ENCODE results near the gene TSPAN2. TPM values are rescaled to one million over a fixed set of nuclear protein-coding genes. Genes with fewer than 3 reads are reported as not detected.

TSPAN2 gene
- total RNA-seq, 2 experiments from 2014 or later = 0.42 to 1.2 TPM

DNA sequence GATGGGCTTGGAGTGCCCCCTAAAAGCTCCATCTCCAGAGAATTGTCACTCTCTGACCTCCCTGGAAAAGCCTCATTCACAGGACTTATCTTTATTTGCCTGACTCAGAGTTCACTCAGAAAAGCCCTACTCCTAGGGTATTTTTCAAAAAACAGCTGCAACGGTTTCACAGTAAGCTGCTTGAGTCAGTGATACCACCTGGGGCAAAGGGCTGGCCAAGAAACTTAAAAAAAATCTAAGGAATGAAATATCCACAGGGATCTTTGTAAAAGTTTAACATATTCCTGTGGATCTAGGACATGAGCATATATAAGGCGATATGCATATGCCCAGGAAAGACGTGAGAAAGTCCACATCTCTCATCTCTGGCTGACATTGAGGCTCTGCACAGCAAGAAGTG lies 33.8 kb upstream of the TSPAN2 start:
- no peak for DNase-seq
- H3K4me3 Mint-ChIP-seq = no peak overlapping the region
- H3K27me3 Mint-ChIP-seq = peaks cover 10% of the 10 kb centered on the region
- no peaks in the 10 kb centered on the region for H3K36me3 Mint-ChIP-seq
- ATAC-seq (ENCODE audit: low read depth) = no peak
- H3K27ac Mint-ChIP-seq = no peak overlapping the region
- peaks cover 11% of the 10 kb centered on the region for H3K9me3 Mint-ChIP-seq
- POLR2A ChIA-PET = no interaction called here
- H3K4me1 Mint-ChIP-seq = no peaks in the 10 kb centered on the region

DNA sequence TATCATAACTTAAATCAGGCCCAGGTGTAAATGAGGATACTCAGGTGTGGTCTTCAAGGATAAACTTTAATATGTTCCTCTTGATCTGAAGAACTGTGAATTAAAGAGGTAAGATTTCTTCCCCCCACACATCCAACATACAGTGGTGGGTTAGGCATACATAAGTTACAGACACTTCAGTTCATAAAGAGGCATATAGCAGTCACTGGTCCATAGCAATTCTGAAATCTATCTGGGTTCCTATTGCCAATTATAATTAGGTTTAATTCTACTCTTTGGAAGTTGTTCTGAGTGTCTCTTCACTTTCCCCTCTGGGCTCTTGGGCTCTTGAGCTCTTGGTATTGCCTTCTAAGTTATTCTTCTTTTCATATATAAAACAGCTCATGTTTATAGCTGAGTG lies 32.5 kb upstream of the TSPAN2 start:
- no peaks in the 10 kb centered on the region for H3K4me1 Mint-ChIP-seq
- H3K36me3 Mint-ChIP-seq = no peaks in the 10 kb centered on the region
- POLR2A ChIA-PET = no interaction called here
- H3K9me3 Mint-ChIP-seq = peaks cover 11% of the 10 kb centered on the region
- ATAC-seq (ENCODE audit: low read depth) (no peak), DNase-seq (no peak)
- H3K4me3 Mint-ChIP-seq = no peak overlapping the region
- no peak overlapping the region for H3K27ac Mint-ChIP-seq
- H3K27me3 Mint-ChIP-seq = peaks cover 13% of the 10 kb centered on the region

DNA sequence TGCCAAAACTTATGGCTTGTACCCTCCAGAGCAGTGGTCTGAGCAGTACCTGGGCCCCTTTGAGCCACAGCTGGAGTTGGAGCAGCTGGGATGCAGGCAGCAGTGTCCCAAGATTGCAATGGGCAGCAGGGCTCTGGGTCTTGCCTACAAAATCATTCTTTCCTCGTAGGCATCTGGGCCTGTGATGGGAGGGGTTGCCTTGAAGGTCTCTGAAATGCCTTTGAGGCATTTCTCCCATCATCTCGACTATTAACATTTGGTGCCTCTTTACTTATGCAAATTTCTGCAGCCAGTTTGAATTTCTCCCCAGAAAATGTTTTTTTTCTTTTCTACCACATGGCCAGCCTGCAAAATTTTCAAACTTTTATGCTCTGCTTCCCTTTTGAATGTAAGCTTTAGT lies 31.0 kb upstream of the TSPAN2 start:
- Mint-ChIP-seq H3K4me1 (no peaks in the 10 kb centered on the region), H3K9me3 (peaks cover 11% of the 10 kb centered on the region), H3K27ac (no peak overlapping the region), H3K27me3 (peaks cover 9% of the 10 kb centered on the region), H3K4me3 (no peak overlapping the region), H3K36me3 (no peaks in the 10 kb centered on the region)
- POLR2A ChIA-PET = no interaction called here
- DNase-seq (no peak), ATAC-seq (ENCODE audit: low read depth) (no peak)

DNA sequence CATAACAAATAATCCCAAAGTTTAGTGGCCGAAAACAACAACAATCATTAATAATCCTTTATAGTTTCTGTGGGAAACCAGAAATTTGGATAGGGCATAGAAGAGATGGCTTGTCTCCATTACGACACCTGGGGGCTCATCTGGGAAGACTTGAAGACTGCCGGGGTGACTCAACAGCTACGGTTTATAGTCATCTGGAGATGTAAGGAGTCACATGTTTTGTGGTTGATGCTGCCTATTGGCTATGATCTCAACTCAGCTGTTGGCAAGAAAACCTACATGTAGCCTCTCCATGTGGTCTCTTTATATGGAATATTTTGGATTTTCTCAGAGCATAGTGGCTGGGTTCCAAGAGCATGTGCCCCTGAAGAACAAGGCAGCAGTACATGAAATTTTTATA lies 29.3 kb upstream of the TSPAN2 start:
- POLR2A ChIA-PET = no interaction called here
- no peak for ATAC-seq (ENCODE audit: low read depth)
- Mint-ChIP-seq H3K9me3 (peaks cover 9% of the 10 kb centered on the region), H3K27me3 (peaks cover 5% of the 10 kb centered on the region), H3K4me3 (no peak overlapping the region), H3K27ac (no peak overlapping the region), H3K4me1 (no peaks in the 10 kb centered on the region), H3K36me3 (no peaks in the 10 kb centered on the region)
- no peak for DNase-seq

DNA sequence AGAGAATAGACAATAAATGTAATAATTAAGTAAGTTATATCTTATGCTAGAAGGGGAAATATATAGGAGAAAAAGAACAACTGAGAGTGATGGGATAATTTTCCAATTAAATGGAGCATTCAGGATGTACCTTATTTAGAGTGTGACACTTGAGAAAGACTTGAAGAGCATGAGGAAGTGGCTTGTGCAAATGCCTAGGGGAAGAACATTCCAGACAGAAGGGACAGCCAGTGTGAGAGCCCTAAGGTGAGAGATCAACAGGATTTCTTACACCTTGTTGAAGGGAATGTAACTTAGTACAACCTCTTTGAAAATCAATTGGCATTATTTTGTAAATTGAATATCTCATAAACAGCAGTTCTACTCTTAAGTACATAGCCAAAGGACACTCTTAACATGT lies 28.8 kb upstream of the TSPAN2 start:
- no peak for ATAC-seq (ENCODE audit: low read depth)
- Mint-ChIP-seq H3K4me1 (no peaks in the 10 kb centered on the region), H3K4me3 (no peak overlapping the region), H3K27ac (no peak overlapping the region), H3K36me3 (no peaks in the 10 kb centered on the region), H3K27me3 (peaks cover 5% of the 10 kb centered on the region), H3K9me3 (peaks cover 9% of the 10 kb centered on the region)
- POLR2A ChIA-PET = no interaction called here
- DNase-seq = no peak

DNA sequence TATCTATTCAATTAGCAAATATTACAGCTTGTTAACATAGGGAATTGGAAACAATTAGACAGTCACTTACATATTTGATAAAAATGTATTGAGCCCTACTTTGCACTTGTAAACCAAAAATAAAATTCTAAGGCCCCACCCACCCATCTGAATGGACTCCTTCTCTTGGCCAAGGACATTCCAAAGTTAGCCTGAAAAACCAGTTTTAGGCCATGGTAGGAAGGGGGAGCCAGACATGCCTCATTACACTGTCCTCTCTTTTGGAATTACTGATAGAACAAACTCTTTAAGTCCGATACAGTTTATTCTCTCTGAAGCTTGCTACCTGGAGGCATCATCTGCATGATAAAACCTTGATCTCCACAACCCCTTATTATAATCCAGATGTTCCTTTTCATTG lies 28.0 kb upstream of the TSPAN2 start:
- Mint-ChIP-seq H3K27ac (no peak overlapping the region), H3K27me3 (peaks cover 5% of the 10 kb centered on the region), H3K4me1 (no peaks in the 10 kb centered on the region), H3K9me3 (peaks cover 9% of the 10 kb centered on the region), H3K36me3 (no peaks in the 10 kb centered on the region), H3K4me3 (no peak overlapping the region)
- POLR2A ChIA-PET = no interaction called here
- ATAC-seq (ENCODE audit: low read depth) (no peak), DNase-seq (no peak)

DNA sequence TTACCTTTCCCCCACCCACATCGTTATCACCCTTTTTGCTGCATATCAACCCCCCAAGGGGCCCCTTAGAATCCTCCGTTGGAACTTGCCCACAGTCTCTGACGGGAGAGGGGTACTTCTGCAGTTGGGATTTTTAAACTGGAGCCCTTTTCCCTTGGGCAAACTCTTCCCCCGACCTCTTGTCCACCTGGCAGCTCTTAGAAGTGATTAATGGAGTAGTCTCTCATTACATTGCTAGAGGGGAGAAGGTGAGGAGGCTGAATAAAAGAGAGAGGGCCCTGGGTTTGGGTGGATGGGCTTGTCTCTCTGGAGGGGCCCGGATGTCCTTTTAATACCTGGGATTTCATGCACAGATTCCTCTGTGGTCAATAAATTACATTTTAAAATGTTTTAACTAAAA lies 27.2 kb upstream of the TSPAN2 start:
- ATAC-seq (ENCODE audit: low read depth) (no peak), DNase-seq (no peak)
- peaks cover 4% of the 10 kb centered on the region for H3K9me3 Mint-ChIP-seq
- POLR2A ChIA-PET = no interaction called here
- H3K27me3 Mint-ChIP-seq = peaks cover 5% of the 10 kb centered on the region
- no peak overlapping the region for H3K4me3 Mint-ChIP-seq
- no peak overlapping the region for H3K27ac Mint-ChIP-seq
- no peaks in the 10 kb centered on the region for H3K4me1 Mint-ChIP-seq
- H3K36me3 Mint-ChIP-seq = no peaks in the 10 kb centered on the region

DNA sequence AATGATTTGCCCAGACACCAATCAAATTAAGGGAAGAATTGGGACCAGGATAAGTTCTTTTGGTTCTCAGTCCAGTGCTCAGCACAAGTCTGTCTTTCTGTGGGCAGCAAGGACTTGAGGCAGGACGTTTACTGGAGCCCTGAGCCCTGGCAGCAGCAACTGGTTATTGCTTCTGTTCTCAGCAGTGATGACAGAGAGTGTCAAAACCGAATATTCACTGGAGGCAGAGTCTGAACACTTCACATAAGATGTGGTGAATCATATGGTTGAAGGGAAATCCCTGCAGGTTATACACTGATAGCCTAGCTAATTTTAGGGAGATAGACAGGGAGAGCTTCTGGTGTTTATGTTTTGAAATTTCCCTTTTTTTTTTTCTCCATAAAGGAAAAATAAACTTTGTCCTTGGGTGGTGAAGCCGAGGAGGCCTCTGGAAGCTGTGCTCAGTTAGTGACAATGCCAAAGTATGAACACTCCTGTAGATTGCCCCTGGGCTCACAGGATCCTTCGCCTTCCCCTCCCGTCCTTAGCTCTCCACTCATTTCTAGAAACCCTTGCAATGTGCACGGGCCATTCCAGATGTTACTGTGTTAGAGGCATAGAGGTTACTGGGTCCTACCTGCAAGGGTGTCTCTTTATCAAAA lies 26.3 kb upstream of the TSPAN2 start:
- Mint-ChIP-seq H3K36me3 (no peaks in the 10 kb centered on the region), H3K27me3 (peaks cover 5% of the 10 kb centered on the region), H3K27ac (no peak overlapping the region), H3K9me3 (peaks cover 2% of the 10 kb centered on the region), H3K4me1 (no peaks in the 10 kb centered on the region), H3K4me3 (no peak overlapping the region)
- POLR2A ChIA-PET = no interaction called here
- no peak for DNase-seq
- ATAC-seq (ENCODE audit: low read depth) = no peak

DNA sequence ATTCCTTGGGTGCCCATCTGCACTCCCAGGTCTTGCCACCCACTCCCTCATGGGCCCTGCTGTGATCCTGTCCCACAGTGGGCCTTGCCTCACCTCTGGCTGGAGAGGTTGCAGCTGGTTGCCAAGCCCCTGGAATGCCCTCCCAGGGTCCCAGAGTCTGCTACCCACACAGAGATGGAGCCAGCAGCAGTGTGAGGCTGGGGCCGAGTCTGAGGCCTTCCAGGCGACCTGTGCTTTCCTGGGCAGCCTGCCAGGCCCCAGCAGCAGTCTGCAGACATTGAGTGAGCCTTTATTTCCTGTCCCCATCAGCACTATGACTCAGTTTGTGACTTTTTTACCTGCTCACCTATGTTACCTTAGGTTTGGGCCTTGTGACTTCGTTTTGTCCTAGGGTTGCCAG lies 25.0 kb upstream of the TSPAN2 start:
- DNase-seq (no peak), ATAC-seq (ENCODE audit: low read depth) (peak; percentile 26)
- POLR2A ChIA-PET = no interaction called here
- Mint-ChIP-seq H3K36me3 (no peaks in the 10 kb centered on the region), H3K27ac (no peak overlapping the region), H3K27me3 (peaks cover 8% of the 10 kb centered on the region), H3K4me1 (no peaks in the 10 kb centered on the region), H3K9me3 (peaks cover 2% of the 10 kb centered on the region), H3K4me3 (no peak overlapping the region)

DNA sequence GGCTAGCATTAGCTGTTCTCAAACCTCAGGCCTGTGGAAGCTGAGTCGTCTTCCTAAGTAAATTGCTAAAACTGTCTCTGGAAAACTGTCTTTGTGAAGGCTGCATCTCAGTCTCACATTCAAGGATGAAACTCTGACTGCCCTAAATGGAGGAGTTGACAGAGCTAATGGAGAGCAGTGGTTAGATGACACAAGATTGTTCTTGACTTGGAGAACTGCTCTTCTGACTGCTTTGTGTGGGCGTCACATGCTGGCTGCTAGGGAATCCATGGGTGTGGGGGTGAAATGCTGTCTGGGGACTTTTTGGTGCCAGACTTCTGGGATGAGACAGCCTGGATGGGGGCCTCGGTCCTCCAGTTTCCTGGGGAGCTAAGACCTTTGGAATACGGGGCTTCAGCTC lies 24.5 kb upstream of the TSPAN2 start:
- POLR2A ChIA-PET = no interaction called here
- no peak for ATAC-seq (ENCODE audit: low read depth)

DNA sequence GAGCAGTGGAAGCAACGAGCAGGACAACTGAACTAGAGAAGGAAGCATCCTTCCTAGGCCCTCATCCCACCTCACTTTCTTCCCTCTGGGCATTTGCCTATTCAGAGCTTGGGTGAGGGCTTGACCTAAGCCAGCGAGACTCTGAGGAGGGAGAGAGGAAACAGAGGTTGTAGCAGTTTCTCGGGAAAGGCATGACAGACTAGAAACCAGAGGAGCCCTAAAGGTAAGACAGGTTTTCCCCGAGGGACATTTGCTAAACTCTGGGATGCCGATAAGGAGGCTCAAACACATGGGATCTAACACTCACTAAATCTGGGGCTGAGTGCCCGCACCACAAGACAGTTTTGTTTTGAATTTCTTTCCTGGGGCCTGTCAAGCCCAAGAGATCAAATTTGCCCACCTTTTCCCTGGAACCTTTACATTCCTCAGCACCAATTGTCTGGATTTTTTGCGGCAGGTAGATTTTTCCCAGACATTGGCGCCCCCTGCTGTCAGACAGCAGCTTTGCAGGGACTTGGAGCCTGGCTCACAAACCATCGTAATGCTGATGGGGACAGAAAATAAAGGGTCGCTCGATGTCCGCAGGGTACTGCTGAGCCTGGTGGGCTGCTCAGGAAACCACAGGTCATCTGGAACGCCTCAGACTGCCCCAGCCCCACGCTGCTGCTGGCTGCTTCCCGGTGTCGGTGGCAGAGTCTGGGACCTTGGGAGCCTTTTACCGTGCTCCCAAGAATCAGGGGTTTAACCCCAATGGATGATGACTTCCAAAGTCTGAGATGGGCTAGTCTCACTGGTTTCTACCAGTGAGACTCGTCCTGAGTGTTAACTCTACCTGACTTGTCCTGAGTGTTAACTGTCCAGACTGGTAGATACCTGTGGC lies 23.4 kb upstream of the TSPAN2 start:
- Mint-ChIP-seq H3K27ac (no peak overlapping the region), H3K36me3 (no peaks in the 10 kb centered on the region), H3K4me1 (no peaks in the 10 kb centered on the region), H3K9me3 (peaks cover 2% of the 10 kb centered on the region), H3K27me3 (peaks cover 3% of the 10 kb centered on the region), H3K4me3 (no peak overlapping the region)
- ATAC-seq (ENCODE audit: low read depth) (no peak), DNase-seq (peak; percentile 56)
- POLR2A ChIA-PET = no interaction called here

More for the DNA sequence above, 24.5 kb upstream of the TSPAN2 start:
- DNase-seq = no peak
- Mint-ChIP-seq H3K36me3 (no peaks in the 10 kb centered on the region), H3K4me1 (no peaks in the 10 kb centered on the region), H3K9me3 (peaks cover 2% of the 10 kb centered on the region), H3K4me3 (no peak overlapping the region), H3K27ac (no peak overlapping the region), H3K27me3 (peaks cover 5% of the 10 kb centered on the region)

DNA sequence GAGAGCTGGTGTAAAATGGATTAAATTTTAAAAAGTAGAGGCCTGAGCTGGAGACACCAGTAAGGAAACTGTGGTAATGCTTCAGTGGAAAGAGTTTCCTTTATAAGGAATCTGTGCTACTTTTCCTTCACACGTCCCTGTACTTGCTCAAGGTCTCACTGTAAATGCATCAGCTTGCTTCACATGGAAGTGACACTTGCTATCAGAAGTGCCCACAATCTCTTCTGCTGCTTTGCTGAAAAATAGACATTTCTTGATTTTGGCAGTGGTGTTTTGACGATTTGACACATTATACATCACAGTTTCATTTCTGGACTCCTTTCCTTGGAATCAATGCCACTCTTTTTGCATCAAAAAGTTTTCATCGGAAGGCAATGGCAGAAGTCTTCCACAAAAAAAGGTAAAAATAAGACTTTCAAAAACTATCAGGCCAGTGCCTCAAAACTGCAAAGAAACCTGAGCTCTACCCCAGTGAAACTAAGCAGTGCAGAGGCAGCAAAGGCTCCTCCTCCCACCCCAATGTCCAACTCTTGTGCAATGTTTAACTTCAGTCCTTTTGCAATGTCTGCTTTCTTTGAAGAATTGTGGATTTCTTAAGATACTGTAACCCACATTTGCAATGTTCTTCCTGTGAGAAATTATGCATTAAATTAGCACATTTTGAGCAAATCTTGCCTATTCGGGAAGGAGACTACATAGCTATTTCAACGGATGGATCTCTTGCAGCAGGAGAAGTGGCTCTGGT lies 18.4 kb upstream of the TSPAN2 start:
- DNase-seq (no peak), ATAC-seq (ENCODE audit: low read depth) (no peak)
- POLR2A ChIA-PET = no interaction called here
- Mint-ChIP-seq H3K4me3 (no peak overlapping the region), H3K4me1 (peaks cover 2% of the 10 kb centered on the region), H3K27me3 (peaks cover 2% of the 10 kb centered on the region), H3K27ac (no peak overlapping the region), H3K9me3 (peaks cover 2% of the 10 kb centered on the region), H3K36me3 (no peaks in the 10 kb centered on the region)

DNA sequence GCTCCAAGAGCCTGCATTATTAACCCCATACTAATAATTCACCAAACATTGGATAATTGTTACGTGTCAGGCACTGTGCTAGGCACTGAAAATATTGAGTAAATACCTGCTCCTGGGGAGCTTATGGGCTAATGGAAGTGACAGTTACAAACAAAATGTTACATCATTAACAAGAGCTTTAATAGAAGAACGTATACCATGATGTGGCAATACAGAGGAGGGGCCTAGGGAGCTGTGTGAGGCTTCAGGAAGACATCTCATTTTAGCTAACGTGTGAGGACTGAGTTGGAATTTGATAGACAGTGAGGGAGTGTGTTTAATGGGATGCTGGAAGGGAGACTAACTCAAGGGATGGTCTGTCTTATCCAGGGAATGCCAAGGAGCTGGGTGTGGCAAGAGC lies 16.5 kb upstream of the TSPAN2 start:
- ATAC-seq (ENCODE audit: low read depth) = no peak
- peaks cover 2% of the 10 kb centered on the region for H3K9me3 Mint-ChIP-seq
- no peaks in the 10 kb centered on the region for H3K36me3 Mint-ChIP-seq
- peaks cover 2% of the 10 kb centered on the region for H3K4me1 Mint-ChIP-seq
- H3K4me3 Mint-ChIP-seq = no peak overlapping the region
- H3K27me3 Mint-ChIP-seq = peaks cover 2% of the 10 kb centered on the region
- no peak overlapping the region for H3K27ac Mint-ChIP-seq
- POLR2A ChIA-PET = no interaction called here
- no peak for DNase-seq

DNA sequence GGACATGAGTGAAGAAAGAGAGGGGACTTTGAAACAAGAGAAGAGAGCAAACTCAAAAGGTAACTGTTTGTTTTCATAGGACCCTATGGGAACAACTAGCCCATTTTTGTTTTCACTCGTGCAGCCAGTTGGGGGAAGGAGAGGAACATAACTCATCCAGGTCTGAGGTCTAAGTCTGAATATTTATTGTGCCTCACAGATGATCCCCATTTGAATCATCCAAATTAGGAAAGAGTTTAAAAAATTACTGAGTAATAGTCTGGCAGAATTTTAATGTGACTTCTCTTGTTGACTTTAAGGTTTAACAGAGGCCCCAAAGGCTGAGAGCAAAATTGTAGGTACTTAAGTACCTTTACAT lies 10.4 kb upstream of the TSPAN2 start:
- POLR2A ChIA-PET = interaction anchor here (1.1 to 2.5 kb wide), 2 partner anchors 37 to 383 kb away, joined by 3 to 5 read pairs; partner anchors contain the start of gene NRAS
- Mint-ChIP-seq H3K27ac (peak overlapping the region; percentile 98), H3K9me3 (no peaks in the 10 kb centered on the region), H3K4me1 (peaks cover 22% of the 10 kb centered on the region), H3K4me3 (peak overlapping the region; percentile 95), H3K36me3 (no peaks in the 10 kb centered on the region), H3K27me3 (peaks cover 4% of the 10 kb centered on the region)
- no peak for ATAC-seq (ENCODE audit: low read depth)
- no peak for DNase-seq
